ENCODE measurements around the gene IGSF21.

Gene IGSF21

DNA sequence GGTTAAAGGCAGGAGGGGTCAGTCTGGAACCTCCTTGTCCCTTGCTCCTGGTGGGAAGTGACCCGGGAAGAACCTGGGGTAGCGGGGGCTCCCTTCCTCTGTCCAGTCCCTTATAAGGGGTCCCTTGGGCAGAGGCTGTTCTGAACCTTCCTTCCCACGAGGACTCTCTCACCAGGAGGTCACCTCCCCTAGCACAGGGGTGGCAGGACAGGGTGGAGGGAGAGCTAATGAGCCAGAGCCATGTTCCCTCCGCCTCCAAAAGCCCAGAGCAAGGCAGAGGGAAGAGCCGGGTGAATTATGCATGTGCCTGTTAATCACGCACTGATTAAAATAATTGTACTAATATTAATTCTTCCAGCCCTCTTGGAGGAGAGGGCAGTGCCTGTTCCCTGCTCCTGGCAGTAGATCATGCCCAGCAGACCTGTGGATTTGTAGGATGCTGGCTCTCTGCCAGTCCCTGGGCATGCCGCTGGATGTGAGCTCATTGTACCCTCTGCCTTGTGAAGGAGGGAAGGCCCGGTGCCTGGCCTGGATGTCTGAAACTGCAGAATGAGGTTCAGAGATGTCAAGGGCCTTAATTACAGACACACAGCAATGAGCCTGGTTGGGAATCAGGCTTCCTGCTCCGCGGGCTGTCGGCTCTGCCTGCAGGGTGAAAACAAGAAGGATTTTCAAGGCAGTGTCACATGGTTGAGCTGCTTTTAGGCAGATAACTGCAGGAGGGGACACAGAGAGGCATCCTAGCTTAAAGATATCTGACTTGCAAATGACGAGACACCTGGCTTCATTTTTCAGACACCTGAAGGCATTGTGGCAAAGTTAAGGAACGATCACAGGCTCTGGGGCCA lies 68.2 kb downstream of the IGSF21 start:
- DNase-seq (ENCODE audit: low read depth in 1 of 2, low spot score in 1 of 2), result no peak

DNA sequence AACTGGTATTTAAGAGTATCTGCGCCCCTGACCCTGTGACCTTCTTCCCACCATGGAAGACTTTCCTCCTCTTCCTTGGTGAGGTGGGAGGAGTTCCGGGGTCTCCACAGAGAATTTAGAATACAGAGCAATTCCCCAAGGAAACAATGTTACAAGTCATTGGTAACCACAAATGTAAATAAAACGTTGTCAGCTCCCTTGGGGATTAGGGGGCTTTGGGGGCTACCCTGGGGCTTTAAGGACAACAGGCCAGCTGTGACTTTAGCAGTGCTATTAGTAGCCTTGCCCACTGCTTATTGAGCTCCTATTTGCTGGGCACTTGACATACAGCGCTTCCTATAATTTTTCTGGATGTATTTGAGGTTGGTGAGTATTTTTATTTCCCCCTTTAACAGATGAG lies 69.0 kb downstream of the IGSF21 start:
- no peak for DNase-seq (ENCODE audit: low read depth in 1 of 2, low spot score in 1 of 2)

DNA sequence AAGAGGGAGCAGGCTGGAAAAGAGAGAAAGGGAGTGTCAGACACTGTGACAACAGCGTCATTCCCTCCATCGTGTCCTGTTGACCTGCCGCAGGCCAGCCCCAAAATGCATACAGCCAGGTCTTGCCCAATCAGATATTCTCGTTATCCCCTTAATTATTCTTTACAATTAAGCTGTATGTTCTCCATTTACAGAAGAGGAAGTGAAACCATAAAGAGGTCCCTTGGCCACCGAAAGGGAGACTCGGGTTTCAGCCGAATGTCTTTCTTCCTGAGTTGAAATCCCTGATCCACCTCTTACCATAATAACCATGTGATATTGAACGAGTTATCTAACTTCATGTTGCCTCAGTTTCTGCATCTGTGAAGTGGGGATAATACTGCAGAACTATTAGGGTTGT lies 70.5 kb downstream of the IGSF21 start:
- no peak for DNase-seq (ENCODE audit: low read depth in 1 of 2, low spot score in 1 of 2)

DNA sequence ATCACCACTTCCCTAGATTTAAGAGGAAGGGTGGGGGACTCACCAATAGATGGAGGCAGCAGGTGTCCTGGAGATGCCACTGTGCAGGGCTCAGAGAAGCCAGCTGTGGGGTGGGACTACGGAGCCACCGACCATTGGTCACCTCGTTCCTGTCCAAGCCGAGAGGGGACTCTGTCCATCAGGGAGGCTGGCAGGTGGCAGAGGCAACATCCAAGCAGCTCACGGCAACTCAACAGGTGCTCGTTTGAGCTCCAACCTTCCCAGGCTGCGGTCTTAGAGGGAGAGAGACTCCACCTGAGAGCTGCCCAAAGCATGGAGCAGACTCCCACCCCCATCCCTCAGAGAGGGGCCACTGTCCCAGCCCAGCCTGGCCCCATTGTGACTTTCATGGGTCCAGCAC lies 71.4 kb downstream of the IGSF21 start:
- no peak for DNase-seq (ENCODE audit: low read depth in 1 of 2, low spot score in 1 of 2)

DNA sequence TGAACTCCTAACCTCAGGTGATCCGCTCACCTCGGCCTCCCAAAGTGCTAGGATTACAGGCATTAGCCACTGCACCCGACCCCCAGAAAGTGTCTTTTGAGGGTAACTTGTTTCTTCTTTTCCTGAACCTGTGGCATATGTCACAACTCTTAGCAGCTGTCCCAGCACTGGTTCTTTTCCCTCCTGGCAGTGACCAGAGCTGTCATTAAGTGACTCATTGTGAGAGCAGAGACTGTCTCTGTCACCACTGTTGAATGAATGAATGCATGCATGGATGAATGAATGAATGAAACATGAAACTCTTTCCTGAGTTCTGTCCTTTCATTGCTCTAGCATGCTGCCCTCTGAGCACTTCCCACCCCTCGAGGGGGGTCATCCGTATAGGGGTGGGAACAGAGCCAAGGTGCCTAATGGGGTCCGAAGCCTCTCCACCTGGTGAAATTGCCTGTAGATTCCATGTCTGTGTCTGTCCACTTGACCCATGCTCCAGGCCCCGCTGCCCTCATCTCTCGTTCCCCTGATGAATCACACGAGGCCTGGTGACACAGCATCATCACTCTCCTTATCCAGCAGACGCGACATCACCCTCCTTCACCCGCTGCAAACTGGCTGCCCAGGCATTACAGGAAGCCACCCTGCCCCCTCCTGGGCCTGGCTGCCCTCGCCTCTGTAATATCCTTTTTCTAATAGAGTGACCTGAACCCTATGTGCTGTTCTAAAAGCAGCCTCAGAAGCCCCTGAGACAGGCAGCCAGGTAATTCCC lies 75.0 kb downstream of the IGSF21 start:
- DNase-seq (ENCODE audit: low read depth in 1 of 2, low spot score in 1 of 2), result no peak

- no peak for DNase-seq (ENCODE audit: low read depth in 1 of 2, low spot score in 1 of 2)
These were observed 75.9 kb downstream of the IGSF21 start for GRCh38 chr1:18183533-18183932.

DNA sequence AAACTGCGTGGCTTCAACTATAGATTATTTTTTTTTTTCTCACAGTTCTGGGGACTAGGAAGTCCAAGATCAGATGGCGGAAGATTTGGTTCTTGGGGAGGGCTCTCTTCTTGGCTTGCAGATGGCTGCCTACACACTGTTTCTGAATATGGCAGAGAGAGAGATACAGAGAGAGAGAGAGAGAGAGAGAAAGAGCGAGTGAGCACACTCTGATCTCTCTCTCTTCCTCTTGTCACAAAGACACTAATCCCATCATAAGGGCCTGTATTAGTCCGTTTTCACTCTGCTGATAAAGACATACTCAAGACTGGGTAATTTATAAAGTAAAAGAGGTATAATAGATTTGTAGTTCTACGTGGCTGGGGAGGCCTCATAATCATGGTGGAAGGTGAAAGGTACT lies 79.5 kb downstream of the IGSF21 start:
- no peak for DNase-seq (ENCODE audit: low read depth in 1 of 2, low spot score in 1 of 2)

- DNase-seq (ENCODE audit: low read depth in 1 of 2, low spot score in 1 of 2), result no peak
These were observed 81.4 kb downstream of the IGSF21 start for GRCh38 chr1:18188820-18189517.

GRCh38 chr1:18190598-18190997 lies 83.0 kb downstream of the IGSF21 start:
- DNase-seq (ENCODE audit: low read depth in 1 of 2, low spot score in 1 of 2), result no peak

GRCh38 chr1:18191037-18191436 lies 83.4 kb downstream of the IGSF21 start:
- DNase-seq (ENCODE audit: low read depth in 1 of 2, low spot score in 1 of 2), result no peak

- no peak for DNase-seq (ENCODE audit: low read depth in 1 of 2, low spot score in 1 of 2)
These were observed 84.0 kb downstream of the IGSF21 start for GRCh38 chr1:18191481-18192155.

- no peak for DNase-seq (ENCODE audit: low read depth in 1 of 2, low spot score in 1 of 2)
These were observed 84.6 kb downstream of the IGSF21 start for GRCh38 chr1:18192182-18192581.

DNA sequence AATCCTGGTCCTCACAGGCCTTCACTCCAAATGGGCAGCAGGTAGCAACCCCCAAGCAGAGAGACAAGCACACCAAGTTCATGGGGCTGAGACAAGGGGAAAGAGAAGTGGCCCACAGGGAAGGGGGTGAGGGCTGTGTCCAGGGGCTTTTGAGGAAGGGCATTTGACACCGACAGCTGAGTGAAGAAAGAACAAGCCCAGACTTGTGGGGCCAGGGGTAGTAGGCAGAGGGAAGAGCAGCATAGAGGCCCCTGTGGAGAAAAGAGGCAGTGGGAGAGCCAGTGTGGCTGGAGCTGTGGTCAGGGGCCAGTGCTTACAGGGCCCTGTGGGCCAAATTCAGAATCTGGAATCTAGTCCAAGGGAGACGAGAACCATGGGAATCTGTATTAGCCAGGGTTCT lies 85.4 kb downstream of the IGSF21 start:
- DNase-seq (ENCODE audit: low read depth in 1 of 2, low spot score in 1 of 2), result no peak

- no peak for DNase-seq (ENCODE audit: low read depth in 1 of 2, low spot score in 1 of 2)
These were observed 89.7 kb downstream of the IGSF21 start for GRCh38 chr1:18197299-18197698.

DNA sequence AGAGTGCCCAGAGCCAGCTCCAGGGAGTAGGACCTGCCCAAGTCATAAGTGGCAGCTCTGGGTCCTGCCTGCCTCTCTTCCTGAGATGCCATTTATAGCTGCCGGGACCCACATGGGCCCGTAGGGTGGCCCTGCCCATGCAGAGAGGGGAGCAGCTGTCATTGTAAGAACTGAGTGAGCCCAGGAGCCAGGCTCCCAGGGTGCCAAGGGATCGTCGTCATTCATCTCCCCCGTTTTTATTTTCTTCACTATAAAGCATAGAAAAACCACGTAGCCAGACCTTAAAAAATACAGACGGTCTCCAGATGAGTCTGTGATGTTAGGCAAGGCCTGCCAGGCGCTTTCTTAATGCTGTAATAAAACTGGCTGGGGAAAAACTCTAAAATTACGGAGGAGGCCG lies 90.7 kb downstream of the IGSF21 start:
- no peak for DNase-seq (ENCODE audit: low read depth in 1 of 2, low spot score in 1 of 2)

DNA sequence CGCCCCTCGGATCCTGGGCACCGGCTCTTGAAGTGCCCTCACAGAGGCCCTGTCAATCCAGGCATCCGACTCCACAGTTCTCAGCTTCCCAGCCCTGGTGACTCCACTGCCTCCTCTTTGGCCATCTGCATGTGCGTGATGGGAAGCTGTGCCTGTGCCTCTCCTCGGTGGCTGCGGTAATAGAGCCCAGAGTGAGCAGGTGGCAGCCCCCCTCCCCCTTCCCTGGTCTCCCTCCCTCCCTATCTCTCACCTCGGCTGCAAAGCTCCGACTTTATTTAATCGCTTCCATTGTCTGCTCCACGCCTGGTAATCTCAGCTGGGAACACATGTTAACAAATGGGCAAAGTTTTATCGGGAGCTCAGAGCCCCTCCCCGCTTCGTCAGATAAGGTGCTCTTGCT lies 91.9 kb downstream of the IGSF21 start:
- DNase-seq (ENCODE audit: low read depth in 1 of 2, low spot score in 1 of 2), result no peak

DNA sequence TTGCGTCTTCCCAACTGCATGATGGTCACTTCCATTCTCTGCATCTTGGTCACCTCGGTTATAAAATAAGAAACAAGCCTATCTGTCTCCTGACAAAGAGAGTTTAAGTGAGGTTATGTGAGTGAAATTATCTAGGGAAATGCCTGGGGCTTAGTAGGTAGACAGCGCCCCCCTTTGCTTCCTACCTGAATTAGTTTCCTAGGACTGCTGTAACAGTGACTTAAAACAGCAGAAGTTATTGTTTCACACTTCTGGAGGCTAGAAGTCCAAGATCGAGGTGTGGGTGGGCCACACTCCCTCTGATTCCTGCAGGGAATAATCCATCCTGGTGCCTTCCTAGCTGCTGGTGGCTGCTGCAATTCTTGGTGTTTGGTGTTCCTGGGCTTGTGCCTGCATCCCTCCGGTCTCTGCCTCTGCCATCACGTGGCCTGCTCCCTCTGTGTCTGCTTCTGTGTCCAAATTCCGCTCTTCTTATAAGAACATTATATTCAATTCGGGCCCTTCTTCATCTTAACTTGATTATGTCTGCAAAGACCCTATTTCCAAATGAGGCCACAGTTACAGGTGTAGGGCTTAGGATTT lies 92.6 kb downstream of the IGSF21 start:
- DNase-seq (ENCODE audit: low read depth in 1 of 2, low spot score in 1 of 2), result no peak

DNA sequence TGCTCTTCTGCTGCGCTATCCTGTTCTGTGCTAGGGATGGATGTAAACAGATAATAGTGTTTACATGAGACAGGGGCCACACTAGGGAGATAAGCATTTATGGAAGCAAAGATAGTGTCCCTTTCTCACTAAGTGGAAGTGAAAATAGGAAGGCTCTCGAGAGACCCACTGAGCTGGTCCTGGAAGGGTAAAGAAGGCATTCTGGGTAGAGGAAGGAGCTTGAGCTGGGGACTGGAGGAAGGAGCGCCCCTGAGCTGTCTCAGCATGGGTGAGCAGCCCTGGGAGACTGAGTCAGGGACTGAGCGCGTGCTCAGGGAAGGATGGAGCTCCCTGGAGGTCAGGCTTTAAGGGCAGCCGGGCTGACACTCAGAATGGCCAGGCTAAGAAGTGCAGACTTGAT lies 93.3 kb downstream of the IGSF21 start:
- no peak for DNase-seq (ENCODE audit: low read depth in 1 of 2, low spot score in 1 of 2)

DNA sequence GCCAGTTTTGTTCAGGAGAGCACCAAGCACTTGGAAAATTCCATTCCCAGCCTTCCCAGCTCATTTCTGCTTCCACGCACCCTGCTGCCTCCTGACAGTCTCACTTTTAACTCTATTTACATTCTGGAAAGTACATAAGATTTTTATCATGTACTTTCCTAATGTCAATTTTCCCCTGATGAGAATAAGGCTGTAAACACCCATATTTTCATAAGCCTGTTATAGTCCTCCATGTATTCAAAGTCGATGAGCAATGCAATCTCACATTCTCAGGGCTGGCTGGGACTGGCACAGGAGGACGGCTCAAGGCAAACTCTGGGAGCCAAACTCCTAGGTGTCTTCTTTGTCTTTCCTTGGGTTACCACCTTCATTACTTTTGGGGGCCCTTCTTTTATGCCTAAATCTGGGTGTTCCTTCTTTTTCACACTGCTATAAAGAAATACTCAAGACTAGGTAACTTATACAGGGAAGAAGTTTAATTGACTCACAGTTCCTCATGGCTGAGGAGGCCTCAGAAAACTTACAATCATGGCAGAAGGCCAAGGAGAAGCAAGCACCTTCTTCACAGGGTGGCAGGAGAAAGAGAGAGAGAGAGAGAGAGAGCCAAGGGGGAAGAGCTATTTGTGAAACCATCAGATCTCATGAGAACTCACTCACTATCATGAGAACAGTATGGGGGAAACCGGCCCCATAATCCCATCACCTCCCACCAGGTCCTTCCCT lies 94.6 kb downstream of the IGSF21 start:
- no peak for DNase-seq (ENCODE audit: low read depth in 1 of 2, low spot score in 1 of 2)

DNA sequence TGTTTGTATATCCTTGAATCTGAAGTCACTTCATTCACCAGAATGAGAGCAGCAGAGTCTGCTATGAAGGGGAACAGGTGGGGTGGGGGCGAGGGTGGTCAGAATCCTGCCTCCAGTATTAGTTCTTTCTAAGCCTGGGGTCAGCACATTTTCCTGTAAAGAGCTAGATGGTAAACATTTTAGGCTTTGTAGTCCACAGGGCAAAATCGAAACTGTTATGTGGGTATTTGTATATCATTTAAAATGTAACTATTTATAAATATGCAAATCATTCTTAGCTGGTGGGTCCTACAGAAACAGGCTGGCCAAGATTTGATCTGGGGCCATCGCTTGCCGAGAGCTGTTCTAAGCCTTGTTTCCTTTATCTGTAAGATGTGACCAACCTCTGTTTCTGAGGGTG lies 96.0 kb downstream of the IGSF21 start:
- no peak for DNase-seq (ENCODE audit: low read depth in 1 of 2, low spot score in 1 of 2)
